Measurements from ENCODE around the gene METTL23.

METTL23 gene

DNA sequence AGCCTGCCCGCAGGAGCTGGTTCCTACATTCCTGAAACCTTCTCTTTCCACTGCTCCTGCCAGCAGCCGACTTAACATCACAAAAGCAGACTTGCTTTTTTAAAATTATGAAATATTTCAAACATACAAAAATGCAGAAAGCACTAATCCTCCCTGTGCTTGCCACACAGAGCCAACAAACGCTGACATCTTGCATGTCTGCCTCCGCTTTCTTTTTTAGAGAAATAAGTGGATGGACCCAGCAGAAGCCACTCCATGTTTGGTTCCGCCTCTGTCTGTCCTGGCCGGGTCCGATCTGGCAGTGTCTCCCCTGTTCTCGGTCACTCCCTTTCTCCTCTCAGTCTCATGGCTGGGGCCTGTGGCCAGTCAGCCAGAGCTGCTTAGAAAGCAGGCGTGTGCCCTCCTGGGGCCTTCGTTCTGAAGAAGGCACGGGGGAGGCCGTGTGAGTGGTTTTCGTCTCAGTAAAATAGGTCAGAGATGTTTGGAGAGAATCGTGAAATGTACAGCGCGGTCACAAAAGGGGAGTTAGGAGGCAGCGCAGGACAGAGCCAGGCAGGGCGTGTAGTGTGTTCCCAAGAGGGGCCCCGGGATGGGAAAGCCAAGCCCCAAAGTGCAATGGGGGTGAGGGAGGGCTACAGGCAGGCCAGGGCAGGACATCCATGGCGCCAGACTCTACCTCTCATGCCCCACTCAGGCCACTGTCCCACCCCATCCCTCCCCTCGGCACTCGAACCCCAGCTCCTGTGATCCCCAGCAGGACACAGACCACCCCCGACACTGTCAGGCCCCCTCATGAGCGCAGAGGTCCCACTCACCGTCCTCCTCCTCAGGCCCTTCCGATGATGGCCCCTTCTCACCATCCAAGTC, 39.1 kb upstream of the METTL23 start:
- H3K79me2 ChIP-seq (ENCODE audit: insufficient read depth, low read length): no peaks in the 10 kb centered on the region

DNA sequence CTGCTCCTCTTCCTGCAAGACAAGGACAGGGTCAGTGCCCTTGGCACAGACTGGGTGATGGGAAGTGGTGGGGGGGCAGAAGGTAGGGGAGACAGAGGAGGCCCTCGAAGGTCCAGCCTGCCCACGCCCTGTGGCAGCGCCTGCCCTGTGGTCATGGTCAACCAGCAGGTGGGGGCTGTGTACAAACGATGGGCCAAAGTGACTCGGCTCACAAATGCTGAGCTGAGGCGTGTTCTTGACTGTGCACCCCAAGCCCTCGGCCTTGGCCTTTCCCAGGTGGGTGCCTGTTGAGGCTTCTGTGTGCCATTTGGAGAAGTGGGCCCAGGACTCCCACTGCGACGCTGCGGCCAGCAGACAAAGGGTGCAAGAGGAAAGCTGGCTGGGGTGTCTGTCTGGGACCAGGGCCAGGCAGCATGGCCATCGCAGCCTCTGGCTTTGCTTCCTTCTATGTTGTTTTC, 38.4 kb upstream of the METTL23 start:
- Histone ChIP-seq H4K20me1 (ENCODE audit: low read depth, low read length) (no peaks in the 10 kb centered on the region), H3K27me3 (ENCODE audit: low read length) (no peaks in the 10 kb centered on the region), H3K36me3 (ENCODE audit: low read length) (no peaks in the 10 kb centered on the region), H3K9me3 (ENCODE audit: insufficient read depth, low read length) (no peaks in the 10 kb centered on the region), H3K9me2 (replicated peaks; ENCODE audit: insufficient read depth, low read length) (no peaks in the 10 kb centered on the region), H2AFZ (ENCODE audit: low read depth, low read length, severe bottlenecking) (no peak overlapping the region), H3F3A (ENCODE audit: insufficient read depth) (no peaks in the 10 kb centered on the region), H3K4me3 (ENCODE audit: insufficient read depth, low read length, poor library complexity, severe bottlenecking) (no peak overlapping the region), H3K9ac (ENCODE audit: low read length) (no peak overlapping the region), H3K79me2 (ENCODE audit: insufficient read depth, low read length) (no peaks in the 10 kb centered on the region), H3K27ac (ENCODE audit: low read depth, low read length) (no peak overlapping the region), H3K4me2 (ENCODE audit: low read depth, low read length, poor library complexity, severe bottlenecking) (no peak overlapping the region)
- TF ChIP-seq EZH2phosphoT487 (conservative IDR thresholded peaks at IDR 0.05; ENCODE audit: low read length): no peak
- TF ChIP-seq, protein P1, sequence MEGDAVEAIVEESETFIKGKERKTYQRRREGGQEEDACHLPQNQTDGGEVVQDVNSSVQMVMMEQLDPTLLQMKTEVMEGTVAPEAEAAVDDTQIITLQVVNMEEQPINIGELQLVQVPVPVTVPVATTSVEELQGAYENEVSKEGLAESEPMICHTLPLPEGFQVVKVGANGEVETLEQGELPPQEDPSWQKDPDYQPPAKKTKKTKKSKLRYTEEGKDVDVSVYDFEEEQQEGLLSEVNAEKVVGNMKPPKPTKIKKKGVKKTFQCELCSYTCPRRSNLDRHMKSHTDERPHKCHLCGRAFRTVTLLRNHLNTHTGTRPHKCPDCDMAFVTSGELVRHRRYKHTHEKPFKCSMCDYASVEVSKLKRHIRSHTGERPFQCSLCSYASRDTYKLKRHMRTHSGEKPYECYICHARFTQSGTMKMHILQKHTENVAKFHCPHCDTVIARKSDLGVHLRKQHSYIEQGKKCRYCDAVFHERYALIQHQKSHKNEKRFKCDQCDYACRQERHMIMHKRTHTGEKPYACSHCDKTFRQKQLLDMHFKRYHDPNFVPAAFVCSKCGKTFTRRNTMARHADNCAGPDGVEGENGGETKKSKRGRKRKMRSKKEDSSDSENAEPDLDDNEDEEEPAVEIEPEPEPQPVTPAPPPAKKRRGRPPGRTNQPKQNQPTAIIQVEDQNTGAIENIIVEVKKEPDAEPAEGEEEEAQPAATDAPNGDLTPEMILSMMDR (IDR thresholded peaks at IDR 0.05; ENCODE audit: insufficient read depth, low read length, poor library complexity, severe bottlenecking): no peak

More for the DNA sequence above, 39.1 kb upstream of the METTL23 start:
- Histone ChIP-seq H3K4me3 (ENCODE audit: insufficient read depth, low read length, poor library complexity, severe bottlenecking) (no peak overlapping the region), H3K9me3 (ENCODE audit: insufficient read depth, low read length) (no peaks in the 10 kb centered on the region), H3K4me2 (ENCODE audit: low read depth, low read length, poor library complexity, severe bottlenecking) (no peak overlapping the region), H2AFZ (ENCODE audit: low read depth, low read length, severe bottlenecking) (no peak overlapping the region), H4K20me1 (ENCODE audit: low read depth, low read length) (no peaks in the 10 kb centered on the region), H3F3A (ENCODE audit: insufficient read depth) (no peaks in the 10 kb centered on the region), H3K9me2 (replicated peaks; ENCODE audit: insufficient read depth, low read length) (no peaks in the 10 kb centered on the region), H3K36me3 (ENCODE audit: low read length) (no peaks in the 10 kb centered on the region), H3K9ac (ENCODE audit: low read length) (no peak overlapping the region), H3K27ac (ENCODE audit: low read depth, low read length) (no peak overlapping the region), H3K27me3 (ENCODE audit: low read length) (no peaks in the 10 kb centered on the region)
- TF ChIP-seq, protein P1 (IDR thresholded peaks at IDR 0.05; ENCODE audit: insufficient read depth, low read length, poor library complexity, severe bottlenecking): no peak
- no peak for TF ChIP-seq EZH2phosphoT487 (conservative IDR thresholded peaks at IDR 0.05; ENCODE audit: low read length)

DNA sequence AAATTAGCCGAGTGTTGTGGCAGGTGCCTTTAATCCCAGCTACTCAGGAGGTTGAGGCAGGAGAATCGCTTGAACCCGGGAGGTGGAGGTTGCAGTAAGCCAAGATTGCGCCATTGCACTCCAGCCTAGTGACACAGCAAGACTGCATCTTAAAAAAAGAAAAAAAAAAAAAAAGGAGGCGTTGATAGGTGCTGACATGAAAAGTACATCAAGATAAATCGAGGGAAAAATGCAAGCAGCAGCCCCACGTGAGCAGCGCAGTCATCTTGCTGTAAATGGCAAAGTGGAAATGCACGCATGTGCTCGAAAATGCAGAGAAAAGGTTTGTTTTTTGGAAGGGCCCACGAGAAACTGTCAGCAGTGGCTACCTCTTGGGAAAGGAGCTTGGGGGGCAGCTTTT, 36.8 kb upstream of the METTL23 start:
- H3K9ac ChIP-seq (ENCODE audit: low read length): no peak overlapping the region
- no peaks in the 10 kb centered on the region for H3K27me3 ChIP-seq (ENCODE audit: low read length)
- H3K36me3 ChIP-seq (ENCODE audit: low read length): no peaks in the 10 kb centered on the region
- TF ChIP-seq, protein P1 (IDR thresholded peaks at IDR 0.05; ENCODE audit: insufficient read depth, low read length, poor library complexity, severe bottlenecking): no peak
- no peak for TF ChIP-seq EZH2phosphoT487 (conservative IDR thresholded peaks at IDR 0.05; ENCODE audit: low read length)
- H3K4me3 ChIP-seq (ENCODE audit: insufficient read depth, low read length, poor library complexity, severe bottlenecking): no peak overlapping the region
- H3K9me2 ChIP-seq (replicated peaks; ENCODE audit: insufficient read depth, low read length): no peaks in the 10 kb centered on the region
- H3K27ac ChIP-seq (ENCODE audit: low read depth, low read length): no peak overlapping the region
- H2AFZ ChIP-seq (ENCODE audit: low read depth, low read length, severe bottlenecking): no peak overlapping the region
- no peaks in the 10 kb centered on the region for H3K9me3 ChIP-seq (ENCODE audit: insufficient read depth, low read length)
- no peaks in the 10 kb centered on the region for H3K79me2 ChIP-seq (ENCODE audit: insufficient read depth, low read length)
- no peaks in the 10 kb centered on the region for H4K20me1 ChIP-seq (ENCODE audit: low read depth, low read length)
- no peaks in the 10 kb centered on the region for H3F3A ChIP-seq (ENCODE audit: insufficient read depth)
- H3K4me2 ChIP-seq (ENCODE audit: low read depth, low read length, poor library complexity, severe bottlenecking): no peak overlapping the region
